ENCODE data around the gene ADARB1. TPM values are rescaled to one million over a fixed set of nuclear protein-coding genes. Genes with fewer than 3 reads are reported as not detected.
A peak's percentile ranks its signal among the peaks of the same experiment; 100 is the strongest.

Gene ADARB1
- total RNA-seq, 1 experiment from 2014 or later: 15.8 TPM

DNA sequence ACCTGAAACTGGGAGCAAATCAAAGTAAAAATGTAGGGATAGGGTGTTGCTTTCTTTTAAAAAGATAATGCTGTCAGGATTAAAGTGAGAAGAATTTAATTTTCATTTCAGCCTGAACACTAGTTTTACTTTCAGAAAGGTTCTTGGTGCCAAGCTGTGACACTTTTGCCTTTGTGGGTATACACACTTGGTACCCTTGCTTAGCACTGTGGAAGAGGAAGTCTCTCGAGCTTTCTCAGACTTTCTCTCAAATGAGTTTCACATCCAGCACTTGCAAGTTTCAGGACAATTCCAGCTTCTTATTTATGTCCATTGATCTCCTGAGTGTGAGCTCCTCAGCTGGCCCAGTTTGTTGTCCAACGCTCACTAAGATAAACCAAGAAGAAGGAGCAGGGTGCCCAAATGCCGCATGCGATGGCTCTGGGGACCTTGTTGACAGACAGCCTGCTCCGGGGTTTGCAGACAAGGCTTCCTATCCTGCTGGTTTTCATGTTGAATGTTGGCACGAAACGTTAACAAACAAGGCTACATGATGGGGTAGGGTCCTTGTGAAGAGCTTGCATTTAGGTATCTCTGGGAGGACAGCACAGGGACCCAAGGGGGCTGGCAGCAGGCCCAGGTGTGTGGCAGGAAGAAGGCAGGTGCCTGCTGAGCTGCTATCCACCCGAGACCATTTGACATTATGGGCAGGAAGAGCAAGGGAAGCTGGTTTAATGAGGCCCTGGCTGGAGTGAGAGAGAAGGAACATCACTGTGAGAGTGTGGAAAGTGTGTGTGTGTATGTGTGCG lies 133.7 kb downstream of the ADARB1 start:
- no peak overlapping the region for H4K5ac ChIP-seq (ENCODE audit: insufficient read length, low read depth, low read length)
- no peak overlapping the region for H3T11ph ChIP-seq (ENCODE audit: low read length)
- no peak overlapping the region for H2BK120ac ChIP-seq (ENCODE audit: low read depth, low read length, poor library complexity, severe bottlenecking)
- peaks cover 0 to 7% (median 0%) of the 10 kb centered on the region in 3 experiments; a peak in 3 of 7 replicates for H3K36me3 Mint-ChIP-seq (ENCODE audit: insufficient read depth in 1 of 3, low read depth in 3 of 3)
- H3K27me3 Mint-ChIP-seq (ENCODE audit: low read depth): no peaks in the 10 kb centered on the region
- H2BK15ac ChIP-seq (ENCODE audit: low read depth, low read length): no peak overlapping the region
- H3K4me3 Mint-ChIP-seq: no peak overlapping the region
- H4K20me1 ChIP-seq (ENCODE audit: control insufficient read depth, insufficient read depth, insufficient read length): no peaks in the 10 kb centered on the region
- peaks cover 0 to 3% of the 10 kb centered on the region in 2 experiments; a peak in 1 of 4 replicates for H3K4me1 Mint-ChIP-seq
- H3K27ac ChIP-seq (ENCODE audit: insufficient read length, low read depth, low read length): no peak overlapping the region
- no peak overlapping the region for H2BK12ac ChIP-seq (ENCODE audit: insufficient read length, low read depth, low read length)
- H3K9me3 ChIP-seq (ENCODE audit: control insufficient read depth, low read depth, low read length): no peaks in the 10 kb centered on the region
- no peak overlapping the region for H2AFZ ChIP-seq (ENCODE audit: low read length)
- H3K4ac ChIP-seq (ENCODE audit: low read depth, low read length): no peak overlapping the region
- no peak overlapping the region for H4K8ac ChIP-seq (replicated peaks; ENCODE audit: insufficient read length, low read depth, low read length)
- H3K23me2 ChIP-seq (ENCODE audit: insufficient read length, low read depth, low read length, poor library complexity, severe bottlenecking): no peaks in the 10 kb centered on the region
- H3K4me2 ChIP-seq (ENCODE audit: insufficient read depth, insufficient read length, low read length): no peak overlapping the region
- no peak for DNase-seq
- no peaks in the 10 kb centered on the region for H3K4me1 ChIP-seq (ENCODE audit: insufficient read depth, low read length)
- no CpG with 5 or more reads among the region's 9 CpGs for WGBS (ENCODE audit: extremely low coverage, insufficient read length, low lambda C conversion rate)
- H4K91ac ChIP-seq (ENCODE audit: insufficient read length, low read depth, low read length): no peak overlapping the region
- no peak overlapping the region for H2BK5ac ChIP-seq (ENCODE audit: insufficient read length, low read length)
- H3K56ac ChIP-seq (ENCODE audit: insufficient read length, low read depth, low read length): no peak overlapping the region
- peak overlapping the region; percentile 25 for H3K23ac ChIP-seq (ENCODE audit: insufficient read length, low read depth, low read length)
- no peaks in the 10 kb centered on the region for H3K79me2 ChIP-seq (ENCODE audit: insufficient read depth, low read length)
- no peaks in the 10 kb centered on the region for H3K79me1 ChIP-seq (ENCODE audit: insufficient read depth, low read depth, low read length, poor library complexity, severe bottlenecking)
- H3K9ac ChIP-seq (ENCODE audit: extremely low read depth, insufficient read length, low read length): no peak overlapping the region
- TF ChIP-seq, protein P1, sequence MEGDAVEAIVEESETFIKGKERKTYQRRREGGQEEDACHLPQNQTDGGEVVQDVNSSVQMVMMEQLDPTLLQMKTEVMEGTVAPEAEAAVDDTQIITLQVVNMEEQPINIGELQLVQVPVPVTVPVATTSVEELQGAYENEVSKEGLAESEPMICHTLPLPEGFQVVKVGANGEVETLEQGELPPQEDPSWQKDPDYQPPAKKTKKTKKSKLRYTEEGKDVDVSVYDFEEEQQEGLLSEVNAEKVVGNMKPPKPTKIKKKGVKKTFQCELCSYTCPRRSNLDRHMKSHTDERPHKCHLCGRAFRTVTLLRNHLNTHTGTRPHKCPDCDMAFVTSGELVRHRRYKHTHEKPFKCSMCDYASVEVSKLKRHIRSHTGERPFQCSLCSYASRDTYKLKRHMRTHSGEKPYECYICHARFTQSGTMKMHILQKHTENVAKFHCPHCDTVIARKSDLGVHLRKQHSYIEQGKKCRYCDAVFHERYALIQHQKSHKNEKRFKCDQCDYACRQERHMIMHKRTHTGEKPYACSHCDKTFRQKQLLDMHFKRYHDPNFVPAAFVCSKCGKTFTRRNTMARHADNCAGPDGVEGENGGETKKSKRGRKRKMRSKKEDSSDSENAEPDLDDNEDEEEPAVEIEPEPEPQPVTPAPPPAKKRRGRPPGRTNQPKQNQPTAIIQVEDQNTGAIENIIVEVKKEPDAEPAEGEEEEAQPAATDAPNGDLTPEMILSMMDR (conservative IDR thresholded peaks at IDR 0.05): no peak
- H3K9me3 Mint-ChIP-seq: no peaks in the 10 kb centered on the region
- no peak overlapping the region; a peak in 1 of 7 replicates for H3K27ac Mint-ChIP-seq
- no peaks in the 10 kb centered on the region for H3K27me3 ChIP-seq (ENCODE audit: insufficient read depth, low read length)
- no peak overlapping the region for H2BK20ac ChIP-seq (ENCODE audit: low read depth, low read length, poor library complexity, severe bottlenecking)
- H2AK5ac ChIP-seq (ENCODE audit: insufficient read length, low read length): no peak overlapping the region
- H3K14ac ChIP-seq (ENCODE audit: insufficient read depth, low read length): no peak overlapping the region
- no peak overlapping the region for H3K18ac ChIP-seq (ENCODE audit: insufficient read length, low read depth, low read length)
